HT1080 (cell line): Measurements from ENCODE around the gene OR6C70. TPM values are rescaled to one million over a fixed set of nuclear protein-coding genes. Genes with fewer than 3 reads are reported as not detected.
"Not testable (repeated sequence)": the region's sequence is repeated elsewhere in the genome, so short reads cannot be mapped to it uniquely, and the experiment has no call there.

Source experiments
- DNase-seq: peaks from one replicate; pipeline ENCODE4 v3.0.0-alpha.2; 2015; ENCODE audit warnings: low read depth
- polyA plus RNA-seq, 2 experiments: library from polyadenylated mRNA; depleted of rRNA; stranded (reverse); fragments of >200 nt; gene quantifications; 2 replicates each; pipeline ENCODE4 v1.2.3, GENCODE V29; 2015
- total RNA-seq: library from RNA; depleted of rRNA; stranded (reverse); fragments of >200 nt; shearing (Covaris generic); gene quantifications from 2 replicates; pipeline ENCODE4 v1.2.3, GENCODE V29; 2014; rRNA removed

The OR6C70 gene
- total RNA-seq, result not detected in 2 replicates
- not detected in 2 replicates for polyA plus RNA-seq (2015; cell fraction: cytosol; rRNA removed)
- polyA plus RNA-seq (2015; cell fraction: nucleus; rRNA removed), result 0.35 TPM in 1 of 2 replicates, not detected in the other

GRCh38 chr12:55470088-55470829, at the start of gene OR6C70:
TSS of gene OR6C70 (minus strand) at chr12:55470138. CDS start at chr12:55470138, 0 bp downstream.
- no peak for DNase-seq

GRCh38 chr12:55516391-55516790, 46.5 kb upstream of the OR6C70 start:
- DNase-seq, result no peak

GRCh38 chr12:55515696-55516095, 45.8 kb upstream of the OR6C70 start:
- no peak for DNase-seq

- no peak for DNase-seq
Measured at GRCh38 chr12:55501601-55502000, 31.7 kb upstream of the OR6C70 start.

GRCh38 chr12:55499810-55500252, 29.9 kb upstream of the OR6C70 start:
- no peak for DNase-seq

GRCh38 chr12:55499231-55499630, 29.3 kb upstream of the OR6C70 start:
- DNase-seq, result no peak

GRCh38 chr12:55495490-55495889, 25.6 kb upstream of the OR6C70 start:
- DNase-seq, result no peak

GRCh38 chr12:55492078-55492477, 22.1 kb upstream of the OR6C70 start, which contains the start of gene OR6C68:
TSS of gene OR6C68 (plus strand) at chr12:55492378. CDS start at chr12:55492378, 0 bp downstream.
- DNase-seq, result no peak

GRCh38 chr12:55484284-55484683, 14.3 kb upstream of the OR6C70 start:
- not testable (repeated sequence) for DNase-seq

- DNase-seq, result not testable (repeated sequence)
Measured at GRCh38 chr12:55479136-55479535, 9.2 kb upstream of the OR6C70 start.

GRCh38 chr12:55472264-55472663, 2.3 kb upstream of the OR6C70 start:
- no peak for DNase-seq

GRCh38 chr12:55469291-55469690, 647 bp downstream of the OR6C70 start:
- DNase-seq, result no peak

- DNase-seq, result no peak
Measured at GRCh38 chr12:55467836-55468235, 2.1 kb downstream of the OR6C70 start.

- not testable (repeated sequence) for DNase-seq
Measured at GRCh38 chr12:55464926-55465325, 5.0 kb downstream of the OR6C70 start.

- DNase-seq, result no peak
Measured at GRCh38 chr12:55448825-55449224, 21.1 kb downstream of the OR6C70 start.

GRCh38 chr12:55446326-55446725, 23.6 kb downstream of the OR6C70 start:
- no peak for DNase-seq

GRCh38 chr12:55445357-55445756, 24.6 kb downstream of the OR6C70 start:
- DNase-seq, result no peak

GRCh38 chr12:55443776-55444175, 26.2 kb downstream of the OR6C70 start, which contains the start of gene OR6C2:
TSS of gene OR6C2 (plus strand) at chr12:55444076. CDS start at chr12:55452214, 8,138 bp downstream.
- no peak for DNase-seq

- not testable (repeated sequence) for DNase-seq
Measured at GRCh38 chr12:55441233-55441632, 28.7 kb downstream of the OR6C70 start.

GRCh38 chr12:55428331-55429243, 41.4 kb downstream of the OR6C70 start:
- no peak for DNase-seq

GRCh38 chr12:55425954-55426353, 44.0 kb downstream of the OR6C70 start, which contains the start of gene OR6C76:
TSS of gene OR6C76 (plus strand) at chr12:55426254. CDS start at chr12:55426254, 0 bp downstream.
- DNase-seq, result no peak
